ENCODE data around the gene JPH2.

The JPH2 gene

GRCh38 chr20:44215125-44215524, 28.1 kb upstream of the JPH2 start:
- Histone ChIP-seq H3K27me3 (no peaks in the 10 kb centered on the region), H4K20me1 (peaks cover 0 to 4% (median under 1%) of the 10 kb centered on the region in 11 experiments; a peak in 12 of 22 replicates), H3K27ac (no peak overlapping the region; a peak in 1 of 22 replicates), H3K9ac (no peak overlapping the region), H3K4me2 (peak overlapping the region in 1 of 11 experiments; percentile 11; a peak in 1 of 22 replicates), H3K4me1 (peaks cover 22 to 40% (median 33%) of the 10 kb centered on the region in 10 experiments), H3K4me3 (no peak overlapping the region), H3K9me3 (replicated peaks in 1 of 11) (no peaks in the 10 kb centered on the region), H3K36me3 (no peaks in the 10 kb centered on the region)
- no peak for TF ChIP-seq Cebpa-rat (IDR thresholded peaks at IDR 0.05)

- H3K27ac ChIP-seq, result no peak overlapping the region
- no peak for TF ChIP-seq Cebpa-rat (IDR thresholded peaks at IDR 0.05)
- no peak overlapping the region for H3K4me2 ChIP-seq
Observed at GRCh38 chr20:44212792-44213191, 25.8 kb upstream of the JPH2 start.

GRCh38 chr20:44211177-44212039, 24.4 kb upstream of the JPH2 start:
- H3K27me3 ChIP-seq, result no peaks in the 10 kb centered on the region

More at GRCh38 chr20:44212792-44213191, 25.8 kb upstream of the JPH2 start:
- H3K4me3 ChIP-seq, result no peak overlapping the region
- H3K27me3 ChIP-seq, result no peaks in the 10 kb centered on the region
- H4K20me1 ChIP-seq, result peaks cover 19 to 28% (median 24%) of the 10 kb centered on the region in 11 experiments
- H3K36me3 ChIP-seq, result no peaks in the 10 kb centered on the region
- peak overlapping the region in 1 of 11 experiments; percentile 98; a peak in 1 of 22 replicates for H3K9ac ChIP-seq
- no peaks in the 10 kb centered on the region for H3K9me3 ChIP-seq (replicated peaks in 1 of 11)
- H3K4me1 ChIP-seq, result peaks cover 31 to 39% (median 35%) of the 10 kb centered on the region in 10 experiments

GRCh38 chr20:44210406-44211176, 23.6 kb upstream of the JPH2 start, which contains the start of gene OSER1:
Gene OSER1, minus strand, starts transcription at chr20:44210771. Its CDS starts 3,814 bp downstream, at chr20:44206957.
- TF ChIP-seq Cebpa-rat (IDR thresholded peaks at IDR 0.05), result peak in 6 of 11 experiments; percentile 31 to 68 (median 50); a peak in 8 of 22 replicates
- Histone ChIP-seq H3K27ac (peak within 1 kb of the TSS; percentile 96 to 99 (median 98)), H3K4me1 (peaks cover 37 to 47% (median 43%) of the 10 kb centered on the region in 10 experiments), H3K4me3 (peak within 1 kb of the TSS; percentile 83 to 97 (median 95)), H3K9me3 (replicated peaks in 1 of 11) (no peaks in the 10 kb centered on the region), H3K4me2 (peak within 1 kb of the TSS; percentile 89 to 98 (median 94)), H4K20me1 (peaks cover 40 to 49% (median 46%) of the 10 kb centered on the region in 11 experiments), H3K36me3 (peaks cover 10 to 17% (median 13%) of the 10 kb centered on the region in 11 experiments; a peak in 20 of 22 replicates), H3K27me3 (no peaks in the 10 kb centered on the region), H3K9ac (peak within 1 kb of the TSS; percentile 96 to 99 (median 98))

More at GRCh38 chr20:44211177-44212039, 24.4 kb upstream of the JPH2 start:
- peaks cover 2 to 9% (median 4%) of the 10 kb centered on the region in 11 experiments; a peak in 17 of 22 replicates for H3K36me3 ChIP-seq
- H3K27ac ChIP-seq, result peak overlapping the region; percentile 75 to 99 (median 98)
- peak overlapping the region; percentile 84 to 99 (median 98) for H3K9ac ChIP-seq
- peaks cover 37 to 45% (median 42%) of the 10 kb centered on the region in 10 experiments for H3K4me1 ChIP-seq
- H4K20me1 ChIP-seq, result peaks cover 33 to 41% (median 37%) of the 10 kb centered on the region in 11 experiments
- peak overlapping the region; percentile 83 to 97 (median 95) for H3K4me3 ChIP-seq
- H3K4me2 ChIP-seq, result peak overlapping the region; percentile 77 to 98 (median 90)
- no peak; a peak in 1 of 22 replicates for TF ChIP-seq Cebpa-rat (IDR thresholded peaks at IDR 0.05)
- no peaks in the 10 kb centered on the region for H3K9me3 ChIP-seq (replicated peaks in 1 of 11)

- Histone ChIP-seq H3K4me2 (peak overlapping the region; percentile 78 to 98 (median 89)), H3K9ac (peak overlapping the region; percentile 96 to 99 (median 98)), H4K20me1 (peaks cover 41 to 57% (median 52%) of the 10 kb centered on the region in 11 experiments), H3K27ac (peak overlapping the region; percentile 96 to 99 (median 98)), H3K4me3 (peak overlapping the region; percentile 83 to 97 (median 95)), H3K9me3 (replicated peaks in 1 of 11) (no peaks in the 10 kb centered on the region), H3K36me3 (peaks cover 18 to 25% (median 20%) of the 10 kb centered on the region in 11 experiments), H3K27me3 (no peaks in the 10 kb centered on the region), H3K4me1 (peaks cover 35 to 47% (median 43%) of the 10 kb centered on the region in 10 experiments)
- peak in 5 of 11 experiments; percentile 14 to 50 (median 47); a peak in 3 of 22 replicates for TF ChIP-seq Cebpa-rat (IDR thresholded peaks at IDR 0.05)
Observed at GRCh38 chr20:44209686-44210405, 22.9 kb upstream of the JPH2 start.

GRCh38 chr20:44208770-44209169, 21.8 kb upstream of the JPH2 start:
- no peak for TF ChIP-seq Cebpa-rat (IDR thresholded peaks at IDR 0.05)
- H3K4me1 ChIP-seq, result peaks cover 37 to 55% (median 49%) of the 10 kb centered on the region in 10 experiments
- peak overlapping the region; percentile 78 to 98 (median 89) for H3K4me2 ChIP-seq
- H3K4me3 ChIP-seq, result peak overlapping the region; percentile 83 to 97 (median 95)
- peaks cover 46 to 68% (median 62%) of the 10 kb centered on the region in 11 experiments for H4K20me1 ChIP-seq
- H3K9ac ChIP-seq, result peak overlapping the region; percentile 96 to 99 (median 98)
- no peaks in the 10 kb centered on the region for H3K9me3 ChIP-seq (replicated peaks in 1 of 11)
- peaks cover 23 to 36% (median 28%) of the 10 kb centered on the region in 11 experiments for H3K36me3 ChIP-seq
- H3K27ac ChIP-seq, result peak overlapping the region in 9 of 11 experiments; percentile 96 to 99 (median 98); a peak in 17 of 22 replicates
- H3K27me3 ChIP-seq, result no peaks in the 10 kb centered on the region

- Histone ChIP-seq H3K9ac (peak overlapping the region; percentile 96 to 99 (median 98); a peak in 21 of 22 replicates), H3K9me3 (replicated peaks in 1 of 11) (no peaks in the 10 kb centered on the region), H3K36me3 (peaks cover 26 to 42% (median 33%) of the 10 kb centered on the region in 11 experiments), H4K20me1 (peaks cover 48 to 74% (median 64%) of the 10 kb centered on the region in 11 experiments), H3K4me1 (peaks cover 37 to 55% (median 49%) of the 10 kb centered on the region in 10 experiments), H3K27me3 (no peaks in the 10 kb centered on the region), H3K4me2 (peak overlapping the region; percentile 78 to 98 (median 89)), H3K4me3 (peak overlapping the region; percentile 83 to 97 (median 95)), H3K27ac (peak overlapping the region in 9 of 11 experiments; percentile 96 to 99 (median 98); a peak in 10 of 22 replicates)
- TF ChIP-seq Cebpa-rat (IDR thresholded peaks at IDR 0.05), result no peak
Observed at GRCh38 chr20:44208165-44208564, 21.2 kb upstream of the JPH2 start.

Measured in BLaER1 treated with 17β-estradiol and CSF1 and Interleukin-3, amounts not matched to agents 10 nM and 100 nM (cell line).